Esophagus squamous epithelium (tissue), 4 donors: ENCODE data around the gene CALY.

Source experiments
- CTCF ChIP-seq, 6 experiments: fragments of 450-650 bp in 4 of 6; fragments of 200-600 bp in 2 of 6; sonication (generic) in 2 of 6; IDR thresholded peaks; one replicate each; pipeline ENCODE4 v1.5.1; 2016 to 2019; ENCODE audit warnings: antibody characterized with exemption in 6 of 6, mild to moderate bottlenecking in 4 of 6, moderate library complexity in 4 of 6
- POLR2A ChIP-seq, 4 donors: fragments of 450-650 bp; IDR thresholded peaks; one replicate each; pipeline ENCODE4 v1.6.1; 2017; ENCODE audit warnings: antibody characterized with exemption in 4 of 4, mild to moderate bottlenecking in 4 of 4, moderate library complexity in 3 of 4

- TF ChIP-seq CTCF (IDR thresholded peaks at IDR 0.05), result no peak
- no peak for TF ChIP-seq POLR2A (IDR thresholded peaks at IDR 0.05)
These were observed 35.8 kb upstream of the CALY start for GRCh38 chr10:133372507-133372906.
